Measurements from ENCODE around the gene AQP7.
"Not testable (repeated sequence)": the region's sequence is repeated elsewhere in the genome, so short reads cannot be mapped to it uniquely, and the experiment has no call there.

GRCh38 chr9:33386998-33387397 lies 15.4 kb downstream of the AQP7 start:
- not testable (repeated sequence) for TF ChIP-seq POLR2A, CTCF, POLR2AphosphoS5 (IDR thresholded peaks at IDR 0.05)
